ENCODE results near the gene GTPBP10.

GTPBP10 gene

DNA sequence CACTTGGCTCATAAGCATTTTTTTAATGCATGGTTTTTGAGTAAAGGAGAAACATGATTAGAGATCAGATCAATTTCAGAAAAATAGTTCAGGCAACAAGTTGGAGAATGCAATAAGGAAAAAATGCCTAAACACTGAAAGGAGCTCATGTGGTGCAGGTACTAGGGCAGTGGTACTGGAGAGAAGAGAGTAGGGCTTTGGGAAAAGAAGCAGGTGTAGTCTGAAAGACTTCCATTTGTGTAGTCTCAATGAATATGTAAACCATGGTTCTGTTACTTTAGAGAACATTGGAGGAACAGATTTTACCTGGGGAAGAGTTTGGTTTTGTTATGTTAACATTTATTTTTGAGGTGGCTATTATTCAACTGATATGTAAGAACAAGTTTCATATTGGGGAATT lies 5.5 kb downstream of the GTPBP10 start:
- in situ Hi-C loops (cut with MboI; ENCODE audit: low sequenced_read_pairs): no loop called here

DNA sequence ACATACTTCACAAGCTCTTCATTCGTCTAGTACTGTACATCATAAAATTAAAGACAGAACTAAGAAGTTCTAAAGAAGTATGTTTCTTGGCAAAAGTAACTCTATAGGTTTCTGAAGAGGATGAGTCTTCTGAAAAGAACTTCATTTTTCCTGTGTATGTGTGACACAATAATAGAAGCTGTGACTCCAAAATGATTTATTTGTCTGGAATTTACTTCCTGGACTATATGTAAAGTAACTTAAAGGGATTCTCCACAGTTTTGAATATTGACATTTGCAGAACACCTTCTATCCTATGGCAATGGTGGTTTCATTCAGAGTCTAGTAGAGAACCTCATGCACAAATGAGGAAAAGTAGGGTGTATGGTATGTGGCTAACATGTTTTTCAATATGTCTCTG lies 36.9 kb downstream of the GTPBP10 start:
- in situ Hi-C loops (cut with MboI; ENCODE audit: low sequenced_read_pairs): no loop called here

DNA sequence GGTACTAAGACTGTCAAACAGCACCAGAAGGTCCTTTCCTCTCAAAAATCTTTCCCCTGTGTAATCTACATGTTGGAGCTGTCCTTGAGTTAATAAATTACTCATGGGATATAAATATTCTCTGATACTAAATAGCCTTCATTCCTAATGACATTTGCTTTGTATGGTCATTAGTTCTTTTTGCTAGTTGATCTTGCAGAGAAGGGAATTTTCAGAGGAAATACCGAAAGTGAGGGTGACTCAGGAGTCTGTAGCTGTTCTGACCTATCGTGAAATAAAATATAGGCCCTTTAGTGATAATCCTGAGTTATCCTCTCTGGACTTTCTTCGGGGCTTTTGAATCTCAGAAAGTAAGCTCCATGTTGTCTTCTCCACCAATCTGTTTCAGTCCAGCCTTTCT lies 37.3 kb downstream of the GTPBP10 start:
- in situ Hi-C loops (cut with MboI; ENCODE audit: low sequenced_read_pairs): no loop called here

DNA sequence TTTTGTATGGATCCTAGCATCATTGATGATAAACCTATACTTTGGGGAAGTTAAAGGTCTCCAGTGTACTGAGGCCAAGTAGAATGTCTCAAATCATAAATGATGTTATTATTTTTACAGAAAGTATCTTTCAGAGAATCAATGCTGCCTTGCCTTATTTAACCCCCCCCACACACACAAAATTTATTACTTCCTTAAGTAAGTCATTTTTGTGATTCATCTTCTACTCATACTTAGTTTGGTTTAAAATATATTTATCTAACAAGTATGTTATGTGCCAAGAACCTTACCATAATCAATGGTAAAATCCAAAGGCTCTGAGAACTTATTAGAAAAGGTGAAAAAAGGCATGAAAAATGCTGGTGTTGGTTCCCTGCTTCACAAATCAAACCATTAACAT lies 37.9 kb downstream of the GTPBP10 start:
- in situ Hi-C loops (cut with MboI; ENCODE audit: low sequenced_read_pairs): no loop called here

DNA sequence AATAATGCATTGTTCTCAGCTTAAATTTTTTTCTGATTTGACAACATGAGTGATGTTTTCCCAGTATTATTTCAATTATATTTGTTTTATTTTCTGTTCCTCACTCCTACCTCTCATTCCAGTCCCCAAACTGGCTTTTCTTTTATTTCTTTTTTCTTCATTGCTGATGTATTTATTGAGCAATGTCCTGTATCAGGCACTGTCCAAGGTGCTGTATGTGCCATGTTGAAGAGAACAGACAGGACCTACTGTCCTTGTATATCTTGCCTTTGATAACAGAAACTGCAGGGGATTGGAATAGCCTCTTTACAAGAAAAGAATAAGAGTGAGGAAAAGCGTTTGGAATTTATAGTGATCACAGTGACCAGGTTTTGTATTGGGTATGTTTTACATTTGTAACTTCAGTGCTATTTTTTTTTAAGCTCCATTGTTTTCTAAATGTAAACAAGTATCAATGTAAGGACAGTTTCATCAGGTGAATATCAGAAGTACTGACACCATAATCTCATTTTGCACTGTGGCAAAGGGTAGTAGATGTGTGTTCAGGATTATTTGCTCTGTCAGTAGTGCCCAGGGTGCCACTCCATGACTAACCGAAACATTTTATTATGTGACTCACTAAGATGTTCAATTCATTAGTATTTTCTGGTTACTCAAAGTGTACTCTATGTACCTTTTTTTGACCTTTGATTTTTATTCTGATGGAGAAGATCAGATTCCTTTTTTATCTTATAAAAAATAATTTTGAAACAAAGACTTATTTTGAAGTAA lies 41.1 kb downstream of the GTPBP10 start:
- in situ Hi-C loops (cut with MboI; ENCODE audit: low sequenced_read_pairs): no loop called here

DNA sequence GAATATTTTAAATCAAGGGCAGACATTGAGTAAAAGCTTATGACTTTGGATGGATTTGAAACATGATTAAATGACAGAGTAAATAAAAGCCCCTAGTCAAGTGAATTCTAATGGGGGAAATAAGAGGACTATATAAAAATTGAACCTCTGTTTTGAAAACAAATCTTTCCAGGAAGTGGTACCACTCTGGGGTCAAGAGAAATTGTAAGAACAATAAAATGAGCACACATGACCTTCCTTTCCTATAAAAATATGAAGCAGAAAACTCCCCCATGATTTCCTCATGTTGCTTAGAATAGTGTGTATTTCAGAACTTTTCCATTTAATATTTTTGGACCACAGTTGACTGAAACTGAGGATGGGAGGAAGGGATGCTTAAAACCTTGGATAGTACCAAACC lies 44.4 kb downstream of the GTPBP10 start:
- in situ Hi-C loops (cut with MboI; ENCODE audit: low sequenced_read_pairs): no loop called here

DNA sequence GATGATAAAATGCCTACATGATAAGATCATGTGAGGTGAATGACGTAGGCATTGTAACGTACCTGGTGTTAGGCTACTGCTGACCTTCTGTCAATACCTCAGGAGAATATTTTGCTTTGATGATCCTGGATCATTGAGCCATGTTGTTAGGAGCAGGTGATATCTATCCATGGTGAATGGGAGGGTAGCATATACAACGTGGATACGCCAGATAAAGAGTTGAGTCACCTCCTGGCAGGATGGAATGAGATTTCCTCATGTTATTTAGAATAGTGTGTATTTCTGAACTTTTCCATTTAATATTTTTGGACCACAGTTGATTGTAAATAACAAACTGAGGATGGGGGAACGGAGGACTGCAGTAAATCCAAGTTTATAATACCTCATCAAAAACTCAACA lies 45.0 kb downstream of the GTPBP10 start:
- in situ Hi-C loops (cut with MboI; ENCODE audit: low sequenced_read_pairs): no loop called here

DNA sequence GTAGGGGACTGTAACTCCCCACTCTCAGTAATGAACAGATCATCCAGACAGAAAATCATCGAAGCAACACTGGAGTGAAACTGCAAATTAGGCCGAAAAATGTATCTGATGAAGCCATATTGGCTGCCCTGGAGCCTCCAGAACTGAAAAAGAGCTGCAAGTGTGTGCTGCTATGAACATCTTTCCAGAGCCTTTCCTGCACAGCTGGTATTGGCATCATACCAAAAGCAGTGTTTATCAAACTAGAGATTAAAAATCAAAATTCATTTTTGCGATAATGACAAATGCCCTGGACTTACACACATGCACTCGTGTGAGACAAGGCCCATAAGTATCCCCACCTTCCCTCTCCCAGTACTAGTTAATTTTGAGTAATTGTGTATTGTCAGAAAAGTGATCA lies 49.9 kb downstream of the GTPBP10 start:
- in situ Hi-C loops (cut with MboI; ENCODE audit: low sequenced_read_pairs): no loop called here

DNA sequence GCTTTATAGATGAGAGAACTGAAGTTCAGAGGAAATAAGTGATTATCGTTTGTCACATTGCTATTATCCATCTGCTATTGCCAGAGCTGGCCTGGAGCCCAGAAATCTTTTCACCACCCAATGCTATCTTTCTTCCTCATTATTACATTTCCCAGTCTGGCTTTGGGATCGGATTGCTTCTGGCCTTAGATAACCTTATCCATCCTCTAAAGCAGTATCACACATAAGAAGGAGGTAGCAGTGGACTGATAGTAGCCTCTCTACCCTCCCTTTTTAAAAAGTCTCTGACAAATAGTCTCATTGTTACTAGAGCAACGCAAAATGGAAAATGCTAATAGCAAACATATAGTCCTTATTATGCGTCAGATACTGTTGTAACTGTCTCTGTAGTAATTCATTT lies 55.5 kb downstream of the GTPBP10 start:
- in situ Hi-C loops (cut with MboI; ENCODE audit: low sequenced_read_pairs): no loop called here

DNA sequence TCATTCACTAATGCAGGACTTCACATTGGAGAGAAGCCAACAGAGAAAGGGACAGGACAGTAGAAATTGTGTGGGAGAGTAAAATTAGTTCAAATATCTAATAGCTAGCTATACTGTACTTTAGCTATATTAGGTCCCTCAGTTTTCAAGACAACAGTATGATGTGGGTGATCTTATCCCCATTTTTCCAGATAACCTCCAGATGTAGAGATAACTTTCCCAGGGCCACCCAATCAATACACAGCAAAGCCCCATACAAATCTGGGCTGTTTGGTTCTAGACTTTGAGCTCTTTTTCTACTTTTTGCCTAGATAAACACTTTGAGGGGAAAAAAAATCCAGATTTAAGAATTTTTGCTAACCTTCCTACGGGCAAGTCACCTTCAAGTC lies 56.3 kb downstream of the GTPBP10 start:
- in situ Hi-C loops (cut with MboI; ENCODE audit: low sequenced_read_pairs): no loop called here

DNA sequence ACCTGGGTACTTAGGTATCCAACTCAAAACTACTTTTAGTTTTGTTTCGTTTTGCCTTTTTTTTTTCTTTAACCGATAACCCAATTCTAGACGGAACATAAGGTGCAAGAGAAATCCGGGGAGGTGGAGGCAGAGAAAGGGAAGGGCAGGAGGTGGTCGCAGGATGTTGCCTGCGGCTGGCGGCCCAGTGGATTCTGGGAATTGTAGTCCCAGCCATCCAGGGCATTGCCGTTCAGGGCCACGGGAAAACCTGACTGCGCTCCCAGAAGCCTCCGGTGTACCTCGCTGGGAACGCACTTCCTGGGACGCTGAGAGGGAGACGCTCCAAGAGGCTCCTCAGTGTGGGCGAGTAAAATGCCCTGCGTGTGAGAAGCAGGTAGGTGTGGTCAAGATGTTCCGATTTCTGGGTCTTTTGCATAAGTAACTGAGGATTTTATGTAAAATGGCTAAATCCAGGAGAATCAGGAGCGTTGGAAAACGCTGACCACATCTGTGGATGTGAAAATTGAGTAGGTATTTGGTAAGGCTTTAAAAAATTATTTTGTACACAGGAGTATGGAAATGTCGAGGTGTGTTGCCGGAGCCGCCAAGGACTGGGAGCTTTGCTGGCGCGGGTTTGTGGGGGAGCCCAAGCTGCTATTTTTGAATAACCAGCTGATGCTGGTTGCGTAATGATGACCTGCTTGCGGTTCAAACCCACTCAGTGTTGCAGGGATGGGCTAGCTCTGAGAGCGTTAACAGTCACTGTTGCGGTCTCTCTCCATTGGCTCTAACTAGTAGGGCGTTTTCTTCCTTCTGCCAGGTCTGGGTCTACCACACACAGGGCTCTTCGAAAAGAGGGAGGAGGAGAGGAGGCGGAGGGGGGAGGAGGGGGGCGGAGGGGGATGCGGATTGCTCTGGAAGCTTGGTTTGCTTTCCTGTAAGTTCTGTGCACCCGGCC lies 56.9 kb downstream of the GTPBP10 start, which contains the start of gene CLDN12:
Gene CLDN12, plus strand, starts transcription at position 288 of the 940 bp plus-strand sequence. CDS start 9,216 bp downstream, outside the sequence.
- in situ Hi-C loops (cut with MboI; ENCODE audit: low sequenced_read_pairs): no loop called here

DNA sequence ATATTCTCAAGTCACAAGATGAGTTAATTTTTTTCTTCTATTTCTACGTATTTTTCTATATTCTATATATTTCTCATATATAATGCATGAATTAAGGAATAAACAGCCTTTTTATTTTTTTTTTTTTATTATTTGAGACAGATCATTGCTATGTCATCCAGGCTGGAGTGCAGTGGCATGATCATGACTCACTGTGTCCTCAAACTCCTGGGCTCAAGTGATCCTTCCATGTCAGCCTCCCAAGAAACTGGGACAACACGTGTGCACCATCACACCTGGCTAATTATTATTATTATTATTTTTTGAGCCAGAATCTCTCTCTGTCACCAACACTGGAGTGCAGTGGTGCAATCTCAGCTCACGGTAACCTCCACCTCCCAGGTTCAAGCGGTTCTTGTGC lies 58.3 kb downstream of the GTPBP10 start:
- in situ Hi-C loops (cut with MboI; ENCODE audit: low sequenced_read_pairs): no loop called here

DNA sequence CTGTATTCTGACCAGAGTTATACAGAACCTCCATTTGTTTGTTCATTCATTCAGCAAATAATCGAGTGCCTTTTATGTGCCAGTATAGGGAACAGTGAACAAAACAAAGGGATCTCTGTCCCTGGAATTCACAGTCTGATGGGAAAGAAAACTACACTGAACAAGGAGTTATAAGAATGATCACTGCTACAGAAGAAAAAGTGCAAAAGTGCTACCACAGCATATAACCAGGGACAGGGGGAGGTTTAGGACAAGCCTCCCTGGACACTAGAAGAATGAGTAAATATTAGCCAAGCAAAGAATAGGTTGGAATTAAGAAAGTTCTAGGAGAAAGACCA lies 60.9 kb downstream of the GTPBP10 start:
- in situ Hi-C loops (cut with MboI; ENCODE audit: low sequenced_read_pairs): no loop called here

DNA sequence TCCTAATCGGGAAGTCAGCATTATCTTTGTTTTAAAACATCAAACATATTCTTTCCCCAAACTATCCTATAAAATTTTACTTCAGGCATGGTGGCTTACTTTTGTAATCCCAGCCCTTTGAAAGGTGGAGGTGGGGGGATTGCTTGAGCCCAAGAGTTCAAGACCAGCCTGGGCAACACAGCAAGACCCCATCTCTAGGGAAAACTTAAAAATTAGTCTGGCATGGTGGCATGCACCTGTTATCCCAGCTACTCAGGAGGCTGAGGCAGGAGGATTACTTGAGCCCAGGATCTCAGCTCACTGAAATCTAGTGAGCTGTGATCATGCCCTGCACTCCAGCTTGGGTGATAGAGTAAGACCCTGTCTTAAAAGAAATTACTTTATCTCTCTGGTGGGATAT lies 61.6 kb downstream of the GTPBP10 start:
- in situ Hi-C loops (cut with MboI; ENCODE audit: low sequenced_read_pairs): no loop called here

DNA sequence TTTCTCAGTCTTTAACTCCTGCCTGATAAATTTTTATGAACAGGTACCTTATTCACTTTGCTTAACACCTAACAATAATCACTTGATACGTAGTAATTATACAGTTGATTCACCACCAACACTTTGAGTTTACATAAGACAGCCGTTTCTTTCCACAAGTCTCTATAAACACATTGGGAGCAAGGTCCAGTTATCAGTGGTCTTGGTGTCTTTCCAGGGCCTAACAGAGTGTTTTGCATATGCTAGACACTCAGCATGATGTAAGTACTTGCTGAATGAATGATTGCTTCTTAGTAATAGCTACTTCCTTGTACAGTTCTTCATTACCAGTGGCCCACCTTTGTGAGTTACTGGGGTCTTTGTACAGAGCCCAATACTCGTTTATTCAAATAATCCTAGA lies 63.2 kb downstream of the GTPBP10 start:
- in situ Hi-C loops (cut with MboI; ENCODE audit: low sequenced_read_pairs): no loop called here

DNA sequence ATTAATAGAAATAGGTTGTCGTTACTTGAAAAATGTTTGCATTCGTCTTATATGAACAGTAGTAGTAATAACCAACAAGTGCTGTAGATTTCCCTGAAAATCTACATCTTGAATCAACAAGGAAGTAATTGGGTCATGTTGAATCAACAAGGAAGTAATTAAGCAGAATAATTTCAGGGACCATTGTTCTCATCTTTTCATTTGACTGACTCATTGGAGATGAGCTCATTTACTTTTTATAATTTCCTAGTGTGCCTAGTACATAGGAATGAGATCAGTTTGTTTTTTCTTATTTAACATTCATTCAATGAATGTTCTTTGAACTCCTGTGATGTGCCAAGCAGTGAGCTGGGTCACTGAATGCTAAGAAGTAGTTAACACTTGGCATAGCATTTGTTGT lies 65.0 kb downstream of the GTPBP10 start:
- in situ Hi-C loops (cut with MboI; ENCODE audit: low sequenced_read_pairs): no loop called here

DNA sequence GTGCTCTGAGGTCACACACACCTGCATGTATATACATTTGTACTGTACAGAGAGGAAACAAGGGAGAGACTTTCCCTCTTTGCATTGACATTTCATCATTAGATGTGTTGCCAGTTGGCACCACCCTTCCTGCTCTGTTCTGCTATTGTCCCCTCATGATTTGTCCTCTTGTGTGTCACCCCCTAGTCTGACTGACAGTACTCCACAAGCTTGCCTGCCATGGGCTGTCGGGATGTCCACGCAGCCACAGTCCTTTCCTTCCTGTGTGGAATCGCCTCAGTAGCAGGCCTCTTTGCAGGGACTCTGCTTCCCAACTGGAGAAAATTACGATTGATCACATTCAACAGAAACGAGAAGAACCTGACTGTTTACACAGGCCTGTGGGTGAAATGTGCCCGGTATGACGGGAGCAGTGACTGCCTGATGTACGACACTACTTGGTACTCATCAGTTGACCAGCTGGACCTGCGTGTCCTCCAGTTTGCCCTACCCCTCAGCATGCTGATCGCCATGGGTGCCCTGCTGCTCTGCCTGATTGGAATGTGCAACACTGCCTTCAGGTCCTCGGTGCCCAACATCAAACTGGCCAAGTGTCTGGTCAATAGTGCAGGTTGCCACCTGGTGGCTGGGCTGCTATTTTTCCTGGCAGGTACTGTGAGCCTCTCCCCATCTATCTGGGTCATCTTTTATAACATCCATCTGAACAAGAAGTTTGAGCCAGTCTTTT lies 66.1 kb downstream of the GTPBP10 start:
- in situ Hi-C loops (cut with MboI; ENCODE audit: low sequenced_read_pairs): no loop called here

DNA sequence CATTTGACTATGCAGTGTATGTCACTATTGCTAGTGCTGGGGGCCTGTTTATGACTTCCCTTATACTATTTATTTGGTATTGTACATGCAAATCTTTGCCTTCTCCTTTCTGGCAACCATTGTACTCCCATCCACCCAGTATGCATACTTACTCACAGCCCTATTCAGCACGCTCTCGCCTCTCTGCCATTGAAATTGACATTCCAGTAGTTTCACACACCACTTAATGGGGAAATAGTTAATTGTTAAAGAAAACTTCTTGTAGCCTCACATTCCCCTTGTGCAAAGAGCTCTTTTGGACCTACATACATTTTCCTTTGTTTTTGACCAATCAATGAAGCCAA lies 66.6 kb downstream of the GTPBP10 start:
- in situ Hi-C loops (cut with MboI; ENCODE audit: low sequenced_read_pairs): no loop called here

DNA sequence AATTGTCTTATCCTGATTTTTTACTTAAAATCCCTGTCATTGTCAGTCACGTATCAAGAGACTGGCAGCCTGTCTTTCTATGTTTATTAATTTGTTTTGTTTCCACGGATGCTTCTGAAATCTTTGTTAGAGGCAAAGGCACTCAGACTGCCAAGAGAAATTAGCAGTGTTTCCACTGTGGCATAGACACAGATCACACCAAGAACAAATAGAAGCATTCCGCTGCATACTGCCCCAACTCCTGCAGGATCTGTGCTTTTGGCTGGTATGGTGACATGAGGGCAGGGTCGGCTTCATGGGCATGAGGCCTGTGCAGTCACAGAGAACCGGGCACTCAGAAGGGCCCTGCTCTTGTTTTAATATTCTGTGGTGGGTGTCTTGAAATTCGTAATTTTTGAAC lies 75.1 kb downstream of the GTPBP10 start:
- in situ Hi-C loops (cut with MboI; ENCODE audit: low sequenced_read_pairs): no loop called here

DNA sequence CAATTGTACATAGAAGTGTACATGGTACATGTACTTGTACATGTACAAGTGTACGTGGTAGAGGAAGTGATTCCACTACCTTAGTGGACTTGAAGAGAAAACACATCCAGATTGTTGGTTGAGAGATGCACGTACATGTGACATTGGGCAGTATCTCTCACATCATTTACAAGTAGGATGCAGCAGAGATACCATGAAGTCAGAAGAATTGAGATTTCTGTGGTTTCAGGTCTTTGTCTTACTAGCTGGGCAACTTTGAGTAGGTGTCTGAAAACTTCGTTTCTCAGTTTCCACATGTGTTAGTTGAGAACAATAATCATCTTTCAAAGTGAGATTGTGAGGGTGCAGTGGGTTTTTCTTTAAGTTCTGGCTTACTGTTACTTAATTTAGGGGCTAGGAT lies 78.2 kb downstream of the GTPBP10 start:
- in situ Hi-C loops (cut with MboI; ENCODE audit: low sequenced_read_pairs): loop anchor here (25.0 kb wide), 1 partner anchor 262 kb away; the partner anchor contains the start of gene STEAP1

DNA sequence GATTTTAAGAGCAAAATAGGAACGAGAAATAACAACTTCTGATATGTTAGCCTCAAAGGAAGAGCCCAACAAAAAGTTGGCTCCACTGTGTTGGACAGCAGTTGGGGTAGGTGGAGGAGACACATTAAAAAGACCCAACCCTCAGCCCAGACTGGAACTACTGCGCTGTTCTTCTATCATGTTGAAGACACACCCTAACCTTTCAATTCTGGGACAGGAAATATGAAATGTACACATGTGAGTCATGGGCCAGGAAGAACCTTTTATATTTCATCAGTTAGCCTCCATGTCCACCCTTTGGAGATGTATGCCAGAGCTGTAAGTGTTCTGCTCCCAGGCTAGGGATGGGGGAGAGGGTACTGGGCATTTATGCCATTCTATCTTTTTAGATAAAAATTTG lies 78.9 kb downstream of the GTPBP10 start:
- in situ Hi-C loops (cut with MboI; ENCODE audit: low sequenced_read_pairs): loop anchor here (25.0 kb wide), 1 partner anchor 263 kb away; the partner anchor contains the start of gene STEAP1
